Measurements from ENCODE around the gene TEC. TPM values are rescaled to one million over a fixed set of nuclear protein-coding genes. Genes with fewer than 3 reads are reported as not detected.
"Not testable (repeated sequence)": the region's sequence is repeated elsewhere in the genome, so short reads cannot be mapped to it uniquely, and the experiment has no call there.

TEC gene
- total RNA-seq, 1 experiment from 2014 or later, result 4.5 TPM

DNA sequence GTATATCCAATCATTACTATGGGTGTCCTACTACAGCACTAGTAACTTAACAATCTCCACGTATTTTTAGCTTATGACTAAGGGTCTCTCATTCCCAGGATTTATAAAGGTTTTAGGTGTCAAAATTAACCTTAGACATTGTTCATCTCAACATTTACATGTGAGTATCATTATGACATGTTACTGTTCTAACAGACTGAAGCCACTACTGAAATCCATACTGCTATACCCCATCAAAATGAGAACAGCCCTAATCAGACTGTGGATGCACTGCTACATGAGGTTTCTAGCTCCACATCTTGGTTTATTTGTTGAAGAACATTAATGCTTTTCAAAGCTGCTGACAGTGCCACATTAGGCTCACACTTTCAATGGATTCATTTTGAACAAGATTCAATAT, 100.0 kb downstream of the TEC start:
- H3K27ac ChIP-seq (ENCODE audit: low read depth, low read length), result no peak overlapping the region
- H4K20me1 ChIP-seq (ENCODE audit: insufficient read depth), result no peaks in the 10 kb centered on the region
- ATAC-seq, result no peak
- H3K9me3 ChIP-seq (ENCODE audit: control insufficient read depth in 1 of 2, insufficient read depth in 1 of 2, low read depth in 1 of 2, low read length in 2 of 2), result no peaks in the 10 kb centered on the region
- H3K79me2 ChIP-seq (ENCODE audit: insufficient read depth, low read length), result no peaks in the 10 kb centered on the region
- intact Hi-C loops (cut with micrococcal nuclease), result no loop called here
- H3K4me1 ChIP-seq (ENCODE audit: control insufficient read depth in 1 of 2, insufficient read depth in 2 of 2, low read length in 2 of 2), result peaks cover 16 to 24% of the 10 kb centered on the region in 2 experiments
- H3K27me3 ChIP-seq (ENCODE audit: insufficient read depth, low read length), result no peaks in the 10 kb centered on the region
- H2AFZ ChIP-seq (ENCODE audit: low read depth, low read length, poor library complexity, severe bottlenecking), result no peak overlapping the region
- no peak overlapping the region for H3K9ac ChIP-seq (ENCODE audit: low read length)
- H3K36me3 ChIP-seq (ENCODE audit: control insufficient read depth in 1 of 2, insufficient read depth in 2 of 2, low read length in 2 of 2), result no peaks in the 10 kb centered on the region
- no peak overlapping the region for H3K4me3 ChIP-seq (replicated peaks in 1 of 2; ENCODE audit: low read depth in 1 of 2, low read length in 2 of 2)
- no TSS peak for BruUV-seq (replicated peaks)
- ChIA-PET CTCF (no interaction called here), RAD21 (ENCODE audit: low non-redundant PET in 1 of 2, low total read pairs in 2 of 2, uncharacterized antibody in 2 of 2, unreplicated experiment in 2 of 2) (no interaction called here), POLR2A (no interaction called here)
- no peaks in the 10 kb centered on the region for H3K9me2 ChIP-seq (ENCODE audit: insufficient read depth)
- H3K4me2 ChIP-seq (ENCODE audit: low read length), result no peak overlapping the region
- no peak for DNase-seq (ENCODE audit: low read depth, low spot score)
- TF ChIP-seq RAD21 (IDR thresholded peaks at IDR 0.05; ENCODE audit: low read depth) (no peak), TCF7L2 (IDR thresholded peaks at IDR 0.05; ENCODE audit: borderline replicate concordance, extremely low read depth, insufficient read depth, insufficient read length) (no peak), ELF1 (IDR thresholded peaks at IDR 0.05; ENCODE audit: borderline replicate concordance, low read depth) (no peak), SP1 (IDR thresholded peaks at IDR 0.05; ENCODE audit: low read depth) (no peak)
- TF ChIP-seq, protein P1, sequence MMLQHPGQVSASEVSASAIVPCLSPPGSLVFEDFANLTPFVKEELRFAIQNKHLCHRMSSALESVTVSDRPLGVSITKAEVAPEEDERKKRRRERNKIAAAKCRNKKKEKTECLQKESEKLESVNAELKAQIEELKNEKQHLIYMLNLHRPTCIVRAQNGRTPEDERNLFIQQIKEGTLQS (IDR thresholded peaks at IDR 0.05), result no peak

DNA sequence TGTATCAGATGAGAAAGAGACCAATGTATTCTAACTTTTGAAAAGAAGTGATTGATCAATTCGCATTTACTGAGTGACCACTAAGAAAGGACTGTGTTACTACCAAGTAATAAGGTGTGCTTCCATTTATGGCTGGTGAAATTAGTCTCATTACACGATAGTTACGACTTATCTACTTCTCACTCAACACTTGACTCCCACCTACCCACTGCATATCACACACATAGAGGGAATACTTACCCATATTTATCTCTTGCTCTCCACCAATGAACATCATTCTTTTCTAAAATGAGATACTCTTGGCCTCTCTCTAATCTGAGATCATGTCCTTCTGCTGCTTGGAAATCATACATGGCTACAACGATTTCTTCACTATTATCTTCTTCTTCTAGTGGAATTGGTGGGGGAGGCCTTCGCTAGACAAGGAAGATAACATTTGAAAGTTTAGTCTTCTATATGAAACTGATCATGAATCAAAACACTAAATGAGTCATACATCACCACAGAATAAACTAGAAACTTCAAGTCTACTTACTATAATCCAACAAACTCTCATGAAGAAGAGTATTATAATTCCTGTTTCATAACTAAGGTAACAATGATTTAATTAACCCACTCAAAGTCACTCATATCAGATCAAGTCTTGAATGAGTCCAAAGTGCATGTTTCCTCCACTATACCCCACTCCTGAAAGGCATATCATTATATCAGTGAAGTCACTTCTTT, 101.9 kb downstream of the TEC start:
- CTCF ChIA-PET, result no interaction called here
- H3K4me3 ChIP-seq (replicated peaks in 1 of 2; ENCODE audit: low read depth in 1 of 2, low read length in 2 of 2), result no peak overlapping the region
- intact Hi-C loops (cut with micrococcal nuclease), result no loop called here

DNA sequence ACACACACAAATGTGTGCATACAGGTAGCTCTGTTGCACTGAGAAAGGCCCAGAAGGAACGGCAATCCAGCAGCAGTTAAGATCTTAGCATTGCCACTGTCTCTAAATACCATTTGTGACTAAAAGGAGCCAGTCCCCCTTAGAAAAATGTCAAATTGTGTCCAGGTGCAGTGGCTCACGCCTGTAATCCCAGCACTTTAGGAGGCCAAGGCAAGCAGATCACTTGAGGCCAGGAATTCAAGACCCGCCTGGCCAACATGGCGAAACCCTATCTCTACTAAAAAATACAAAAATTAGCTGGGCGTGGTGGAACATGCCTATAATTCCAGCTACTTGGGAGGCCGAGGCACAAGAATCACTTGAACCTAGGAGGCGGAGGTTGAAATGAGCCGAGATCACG, 105.1 kb downstream of the TEC start:
- BruUV-seq (replicated peaks); H3K36me3 ChIP-seq (ENCODE audit: control insufficient read depth in 1 of 2, insufficient read depth in 2 of 2, low read length in 2 of 2); POLR2A ChIA-PET: not testable (repeated sequence)

More for the DNA sequence above, 101.9 kb downstream of the TEC start:
- H3K36me3 ChIP-seq (ENCODE audit: control insufficient read depth in 1 of 2, insufficient read depth in 2 of 2, low read length in 2 of 2), result no peaks in the 10 kb centered on the region
- no peaks in the 10 kb centered on the region for H3K9me2 ChIP-seq (ENCODE audit: insufficient read depth)
- peaks cover under 1 to 5% of the 10 kb centered on the region in 2 experiments; a peak in 3 of 4 replicates for H3K4me1 ChIP-seq (ENCODE audit: control insufficient read depth in 1 of 2, insufficient read depth in 2 of 2, low read length in 2 of 2)
- DNase-seq (ENCODE audit: low read depth, low spot score) (no peak), ATAC-seq (no peak)
- H4K20me1 ChIP-seq (ENCODE audit: insufficient read depth), result no peaks in the 10 kb centered on the region
- BruUV-seq (replicated peaks), result no TSS peak
- ChIA-PET POLR2A (no interaction called here), RAD21 (ENCODE audit: low non-redundant PET in 1 of 2, low total read pairs in 2 of 2, uncharacterized antibody in 2 of 2, unreplicated experiment in 2 of 2) (no interaction called here)
- H3K9ac ChIP-seq (ENCODE audit: low read length), result no peak overlapping the region
- H3K27me3 ChIP-seq (ENCODE audit: insufficient read depth, low read length), result no peaks in the 10 kb centered on the region
- no peak overlapping the region for H2AFZ ChIP-seq (ENCODE audit: low read depth, low read length, poor library complexity, severe bottlenecking)
- no peak overlapping the region for H3K4me2 ChIP-seq (ENCODE audit: low read length)
- H3K27ac ChIP-seq (ENCODE audit: low read depth, low read length), result no peak overlapping the region
- H3K79me2 ChIP-seq (ENCODE audit: insufficient read depth, low read length), result no peaks in the 10 kb centered on the region
- no peak for TF ChIP-seq CEBPB (IDR thresholded peaks at IDR 0.05; ENCODE audit: low read depth)
- TF ChIP-seq, protein P2, sequence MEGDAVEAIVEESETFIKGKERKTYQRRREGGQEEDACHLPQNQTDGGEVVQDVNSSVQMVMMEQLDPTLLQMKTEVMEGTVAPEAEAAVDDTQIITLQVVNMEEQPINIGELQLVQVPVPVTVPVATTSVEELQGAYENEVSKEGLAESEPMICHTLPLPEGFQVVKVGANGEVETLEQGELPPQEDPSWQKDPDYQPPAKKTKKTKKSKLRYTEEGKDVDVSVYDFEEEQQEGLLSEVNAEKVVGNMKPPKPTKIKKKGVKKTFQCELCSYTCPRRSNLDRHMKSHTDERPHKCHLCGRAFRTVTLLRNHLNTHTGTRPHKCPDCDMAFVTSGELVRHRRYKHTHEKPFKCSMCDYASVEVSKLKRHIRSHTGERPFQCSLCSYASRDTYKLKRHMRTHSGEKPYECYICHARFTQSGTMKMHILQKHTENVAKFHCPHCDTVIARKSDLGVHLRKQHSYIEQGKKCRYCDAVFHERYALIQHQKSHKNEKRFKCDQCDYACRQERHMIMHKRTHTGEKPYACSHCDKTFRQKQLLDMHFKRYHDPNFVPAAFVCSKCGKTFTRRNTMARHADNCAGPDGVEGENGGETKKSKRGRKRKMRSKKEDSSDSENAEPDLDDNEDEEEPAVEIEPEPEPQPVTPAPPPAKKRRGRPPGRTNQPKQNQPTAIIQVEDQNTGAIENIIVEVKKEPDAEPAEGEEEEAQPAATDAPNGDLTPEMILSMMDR (IDR thresholded peaks at IDR 0.05 in 2 of 3, conservative IDR thresholded peaks at IDR 0.05 in 1 of 3; ENCODE audit: borderline replicate concordance in 1 of 3, insufficient read depth in 1 of 3, low read depth in 2 of 3, low read length in 2 of 3), result no peak
- no peak for TF ChIP-seq SP1 (IDR thresholded peaks at IDR 0.05; ENCODE audit: low read depth)
- TF ChIP-seq FOSL1 (IDR thresholded peaks at IDR 0.05; ENCODE audit: low read depth), result no peak
- no peak for TF ChIP-seq ZNF274 (IDR thresholded peaks at IDR 0.05; ENCODE audit: low read depth, low read length)
- TF ChIP-seq EZH2phosphoT487 (IDR thresholded peaks at IDR 0.05; ENCODE audit: borderline replicate concordance), result no peak
- TF ChIP-seq, protein P1 (IDR thresholded peaks at IDR 0.05), result no peak
- no peak for TF ChIP-seq ZFX (IDR thresholded peaks at IDR 0.05)
- TF ChIP-seq EZH2 (IDR thresholded peaks at IDR 0.05), result no peak
- no peaks in the 10 kb centered on the region for H3K9me3 ChIP-seq (ENCODE audit: control insufficient read depth in 1 of 2, insufficient read depth in 1 of 2, low read depth in 1 of 2, low read length in 2 of 2)

More for the DNA sequence above, 105.1 kb downstream of the TEC start:
- H3K27me3 ChIP-seq (ENCODE audit: insufficient read depth, low read length); H3K9me3 ChIP-seq (ENCODE audit: control insufficient read depth in 1 of 2, insufficient read depth in 1 of 2, low read depth in 1 of 2, low read length in 2 of 2); H3K79me2 ChIP-seq (ENCODE audit: insufficient read depth, low read length); H3K4me1 ChIP-seq (ENCODE audit: control insufficient read depth in 1 of 2, insufficient read depth in 2 of 2, low read length in 2 of 2); H4K20me1 ChIP-seq (ENCODE audit: insufficient read depth); ATAC-seq; H3K4me2 ChIP-seq (ENCODE audit: low read length); H2AFZ ChIP-seq (ENCODE audit: low read depth, low read length, poor library complexity, severe bottlenecking); H3K4me3 ChIP-seq (replicated peaks in 1 of 2; ENCODE audit: low read depth in 1 of 2, low read length in 2 of 2); CTCF ChIA-PET; intact Hi-C loops (cut with micrococcal nuclease); H3K9ac ChIP-seq (ENCODE audit: low read length); DNase-seq (ENCODE audit: low read depth, low spot score); RAD21 ChIA-PET (ENCODE audit: low non-redundant PET in 1 of 2, low total read pairs in 2 of 2, uncharacterized antibody in 2 of 2, unreplicated experiment in 2 of 2); H3K27ac ChIP-seq (ENCODE audit: low read depth, low read length); H3K9me2 ChIP-seq (ENCODE audit: insufficient read depth): not testable (repeated sequence)
